T-helper 2 cell treated with Interferon-gamma antibody and Interleukin-4, amounts not matched to agents 100 ng/mL and 5 ng/mL, for 36 hours (primary cell): ENCODE data around the gene GNAQ. TPM values are rescaled to one million over a fixed set of nuclear protein-coding genes. Genes with fewer than 3 reads are reported as not detected.

Experiments used
- intact Hi-C: fragments of 100-400 bp; cut with micrococcal nuclease; formaldehyde crosslinking; loops from one replicate; pipeline ENCODE4 v1.15.1; 2023
- total RNA-seq: library from RNA; stranded (reverse); gene quantifications from 2 replicates; pipeline ENCODE4 v1.2.3, GENCODE V29; 2022

Gene GNAQ
- total RNA-seq, 1 donor from 2014 or later, result 57.7 TPM

DNA sequence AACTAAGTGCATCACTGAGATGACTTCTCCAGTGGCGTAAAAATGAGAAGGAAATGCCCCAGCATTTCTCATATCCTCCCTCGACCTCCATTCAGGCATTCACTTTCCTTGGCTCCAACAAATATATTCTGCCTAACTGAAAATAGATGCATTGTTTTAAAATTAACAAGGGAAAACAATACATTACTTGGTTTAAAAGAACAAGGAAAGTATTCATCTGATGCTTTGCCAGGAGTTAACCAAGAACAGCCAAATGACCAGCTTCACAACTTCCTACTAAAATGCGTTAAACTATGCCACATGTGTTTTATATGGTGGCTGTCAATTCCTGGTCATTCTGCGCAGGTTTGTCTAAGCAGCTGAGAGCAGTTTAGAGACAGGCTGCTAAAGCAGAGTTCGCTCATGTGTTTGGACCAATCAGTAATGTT is 121.4 kb downstream of the GNAQ start:
- intact Hi-C loops, result loop anchor here (5.0 kb wide), 1 partner anchor 83 kb away; no protein-coding TSS in a partner anchor

DNA sequence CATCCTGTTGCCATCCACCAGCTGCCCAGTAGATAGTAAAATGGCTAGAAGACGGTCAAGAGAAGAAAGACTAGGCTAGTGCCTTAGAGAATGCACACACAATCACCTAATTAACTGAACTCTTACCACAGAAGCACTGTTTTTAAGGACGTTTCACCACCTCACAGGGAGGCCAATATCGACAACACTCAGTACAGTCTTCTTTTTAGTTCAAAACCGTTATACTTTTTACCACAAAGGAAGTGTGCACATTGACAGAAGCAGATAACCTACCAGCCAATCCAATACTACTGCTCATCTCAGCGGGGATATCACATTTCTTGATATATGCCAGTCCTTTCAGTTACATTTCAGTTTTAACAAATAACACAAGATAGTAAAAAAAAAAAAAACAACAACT is 122.3 kb downstream of the GNAQ start:
- intact Hi-C loops, result loop anchor here (1.0 to 10.0 kb wide), 4 partner anchors 17 to 328 kb away; partner anchors contain the start of genes CEP78 and GNAQ

DNA sequence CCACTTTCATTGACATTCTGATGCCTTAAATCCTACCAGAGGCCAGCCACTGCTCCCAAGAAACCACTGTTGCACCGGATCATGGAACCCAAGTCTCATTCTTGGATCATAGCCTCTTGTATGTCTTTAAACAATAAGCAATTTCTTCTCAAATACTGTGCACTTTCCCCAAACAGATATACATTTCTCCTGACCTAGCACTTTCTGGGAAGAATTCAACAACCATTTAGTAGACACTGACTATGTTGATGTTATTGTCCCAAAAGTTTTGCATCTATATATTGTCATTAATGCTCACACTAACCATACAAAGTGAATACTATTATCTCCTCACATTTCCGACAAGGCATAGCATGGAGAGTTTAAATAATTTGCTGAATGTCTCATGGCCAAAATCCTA is 123.3 kb downstream of the GNAQ start:
- intact Hi-C loops, result loop anchor here (2.0 to 10.0 kb wide), 3 partner anchors 123 to 329 kb away; partner anchors contain the start of genes CEP78 and GNAQ

DNA sequence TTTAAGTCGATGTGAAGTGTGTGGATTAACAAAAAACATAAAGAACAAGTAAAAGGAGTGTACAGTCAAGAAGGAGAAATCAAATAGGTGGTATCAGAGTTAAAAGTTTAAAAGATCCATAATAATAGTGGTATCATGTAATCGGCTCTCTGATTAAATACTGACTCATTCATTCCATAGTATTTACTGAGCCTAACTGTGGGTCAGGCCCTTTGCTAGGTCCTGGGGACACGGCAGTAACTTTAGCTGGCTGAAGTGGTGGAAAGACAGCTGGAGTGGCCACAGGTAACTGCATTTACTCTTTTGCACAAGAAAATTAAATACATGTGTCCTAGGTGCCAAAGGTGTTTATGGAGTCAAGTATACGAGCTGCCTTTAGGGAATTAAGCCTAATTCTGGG is 124.0 kb downstream of the GNAQ start:
- intact Hi-C loops, result loop anchor here (5.0 to 10.0 kb wide), 2 partner anchors 207 to 330 kb away; partner anchors contain the start of gene CEP78

GRCh38 chr9:77906991-77907390 is 124.6 kb downstream of the GNAQ start:
- intact Hi-C loops, result loop anchor here (5.0 to 10.0 kb wide), 2 partner anchors 208 to 330 kb away; partner anchors contain the start of gene CEP78

DNA sequence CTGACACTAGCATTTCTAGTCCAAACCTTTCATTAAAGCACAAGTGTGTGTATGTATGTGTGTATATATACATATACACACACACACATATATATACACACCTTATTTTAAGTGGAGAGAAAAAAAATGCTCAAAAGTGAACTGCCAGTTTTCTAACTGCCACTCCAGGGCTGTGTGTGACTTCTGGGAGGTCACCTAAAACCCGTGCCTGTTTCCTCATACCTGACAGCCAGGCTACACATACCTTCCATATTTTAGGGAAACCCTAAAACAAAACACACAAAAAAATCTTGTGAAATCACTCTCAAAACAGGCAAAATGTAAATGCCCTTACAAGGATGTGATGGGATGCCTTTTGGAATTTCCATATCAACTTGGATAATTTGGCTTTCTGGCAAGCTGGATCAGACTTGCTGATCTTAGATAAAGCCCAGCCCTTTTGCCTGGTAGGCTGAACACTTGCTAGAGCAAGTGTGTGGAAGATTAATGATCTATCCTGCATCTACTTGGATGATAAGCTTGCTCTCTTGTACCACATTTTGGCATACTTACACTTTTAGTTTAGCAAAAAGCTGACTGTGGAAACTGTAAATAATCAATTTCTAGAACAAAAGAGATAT is 127.8 kb downstream of the GNAQ start:
- intact Hi-C loops, result loop anchor here (10.0 kb wide), 1 partner anchor 211 kb away; no protein-coding TSS in a partner anchor

- intact Hi-C loops, result loop anchor here (10.0 kb wide), 1 partner anchor 213 kb away; no protein-coding TSS in a partner anchor
These were observed 129.8 kb downstream of the GNAQ start for GRCh38 chr9:77901771-77902170.

GRCh38 chr9:77901018-77901417 is 130.6 kb downstream of the GNAQ start:
- intact Hi-C loops, result loop anchor here (10.0 kb wide), 1 partner anchor 214 kb away; no protein-coding TSS in a partner anchor

DNA sequence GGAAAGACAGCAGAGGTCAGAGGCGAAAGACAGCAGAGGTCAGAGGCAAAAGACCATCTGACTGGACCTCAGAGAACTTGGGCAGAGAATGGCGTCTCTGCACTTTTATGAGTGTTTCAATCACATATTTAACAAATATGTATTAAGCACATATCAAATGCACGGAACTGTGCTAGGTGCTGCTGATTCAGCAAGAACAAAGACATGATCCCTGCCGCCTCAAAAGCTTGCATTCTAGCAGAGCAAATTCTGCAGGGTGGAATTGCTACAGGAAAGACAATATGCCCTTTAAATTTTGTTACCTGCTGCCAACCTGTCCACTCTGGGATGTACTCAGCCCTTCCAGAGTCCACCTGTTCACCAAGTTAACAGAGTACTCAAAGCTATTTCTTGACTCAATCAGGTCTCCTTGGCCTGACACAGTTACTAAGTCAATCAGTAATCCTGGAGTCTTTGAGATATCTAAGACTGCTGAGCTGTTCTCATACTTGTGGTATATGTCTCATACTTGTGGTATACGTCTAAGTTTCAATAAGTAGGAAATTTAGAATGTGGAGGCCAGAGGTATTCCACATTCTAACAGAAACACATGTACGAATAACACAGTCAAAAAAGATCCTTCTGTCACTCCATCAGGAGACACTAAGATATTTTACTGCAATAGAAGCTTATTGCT is 131.8 kb downstream of the GNAQ start:
- intact Hi-C loops, result loop anchor here (10.0 kb wide), 1 partner anchor 215 kb away; no protein-coding TSS in a partner anchor

DNA sequence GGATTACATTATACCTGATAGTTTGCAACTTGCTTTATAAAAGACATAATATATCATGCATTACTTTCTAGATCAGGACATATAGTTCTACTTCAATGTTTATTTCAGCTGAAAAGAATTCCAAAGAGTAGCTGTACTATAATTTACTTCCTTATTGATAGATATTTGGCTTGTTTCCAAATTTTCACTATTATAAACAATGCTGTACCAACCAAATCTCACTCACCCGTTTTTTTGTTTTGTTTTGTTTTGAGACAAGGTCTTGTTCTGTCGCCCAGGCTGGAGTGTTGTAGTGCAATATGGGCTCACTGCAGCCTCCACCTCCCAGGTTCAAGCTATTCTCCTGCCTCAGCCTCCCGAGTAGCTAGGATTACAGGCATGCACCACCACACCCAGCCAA is 132.7 kb downstream of the GNAQ start:
- intact Hi-C loops, result no loop called here

GRCh38 chr9:77896938-77897667 is 134.5 kb downstream of the GNAQ start:
- intact Hi-C loops, result no loop called here

GRCh38 chr9:77896269-77896937 is 135.2 kb downstream of the GNAQ start:
- intact Hi-C loops, result no loop called here

GRCh38 chr9:77893706-77894105 is 137.9 kb downstream of the GNAQ start:
- intact Hi-C loops, result no loop called here

DNA sequence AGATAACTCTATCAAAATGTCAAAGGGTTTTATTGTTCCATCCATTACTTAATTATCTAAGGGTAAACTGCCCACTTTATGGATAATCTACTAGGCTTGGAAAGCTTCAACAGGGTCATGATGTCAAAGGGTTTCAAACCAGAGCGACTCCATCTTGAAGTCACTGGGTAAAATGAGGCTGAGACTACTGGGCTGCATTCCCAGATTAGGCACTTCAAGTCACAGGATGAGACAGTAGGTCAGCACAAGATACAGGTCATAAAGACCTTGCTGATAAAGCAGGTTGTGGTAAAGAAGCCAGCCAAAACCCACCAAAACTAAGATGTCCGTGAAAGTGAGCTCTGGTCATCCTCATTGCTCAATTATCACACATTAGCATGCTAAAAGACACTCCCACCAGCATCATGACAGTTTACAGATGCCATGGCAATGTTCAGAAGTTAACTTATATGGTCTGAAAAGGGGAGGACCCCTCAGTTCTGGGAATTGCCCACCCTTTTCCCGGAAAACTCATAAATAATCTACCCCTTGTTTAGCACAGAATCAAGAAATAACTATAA is 138.6 kb downstream of the GNAQ start:
- intact Hi-C loops, result no loop called here

- intact Hi-C loops, result no loop called here
These were observed 139.4 kb downstream of the GNAQ start for GRCh38 chr9:77892171-77892570.

GRCh38 chr9:77891128-77891800 is 140.3 kb downstream of the GNAQ start:
- intact Hi-C loops, result no loop called here

GRCh38 chr9:77887662-77888061 is 143.9 kb downstream of the GNAQ start:
- intact Hi-C loops, result no loop called here

- intact Hi-C loops, result no loop called here
These were observed 146.4 kb downstream of the GNAQ start for GRCh38 chr9:77885104-77885672.

DNA sequence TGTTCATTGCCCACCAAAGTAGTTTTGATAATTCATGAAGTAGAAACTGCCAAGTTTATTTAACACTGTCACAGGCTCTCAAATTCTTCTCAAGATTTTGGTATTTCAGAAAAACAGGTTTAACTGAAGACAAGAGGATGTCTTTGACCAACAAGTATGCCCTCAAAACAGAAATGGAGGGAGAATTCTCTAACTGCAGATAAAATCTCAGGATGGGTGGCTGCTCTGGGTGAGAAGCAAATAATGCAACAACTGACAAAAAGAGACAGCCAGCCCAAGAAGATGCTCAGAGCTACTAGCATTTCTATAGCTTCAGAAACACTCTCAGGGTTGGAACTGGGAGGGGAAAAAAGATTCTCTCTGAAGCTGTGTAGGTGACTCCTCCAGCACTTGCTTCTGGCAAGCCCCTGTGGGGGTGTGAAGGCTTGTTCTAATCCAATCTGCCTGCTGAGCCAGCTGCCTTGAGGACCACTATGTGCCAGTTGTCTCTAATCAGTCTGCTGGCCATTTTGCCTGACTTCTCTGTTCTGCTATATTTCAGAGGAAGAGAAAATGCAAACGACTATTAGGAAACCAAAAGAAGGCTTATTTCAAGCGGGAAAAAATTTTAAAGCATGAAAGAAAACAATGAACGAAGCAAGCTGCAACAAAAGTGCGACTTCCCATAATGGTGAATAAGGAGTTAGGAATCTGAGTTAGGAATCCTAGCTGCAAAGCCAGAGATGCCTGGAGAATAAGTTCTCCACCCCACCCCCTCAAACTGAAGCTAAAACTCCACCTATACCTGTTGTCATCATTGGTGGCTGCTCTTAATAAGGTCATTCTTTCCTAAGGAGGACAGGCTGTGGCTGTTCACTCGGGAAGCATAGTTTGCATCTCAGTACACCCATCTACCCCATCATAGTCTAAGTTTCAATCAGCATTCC is 147.5 kb downstream of the GNAQ start:
- intact Hi-C loops, result no loop called here
